Measurements from ENCODE around the gene PPP1R26. TPM values are rescaled to one million over a fixed set of nuclear protein-coding genes. Genes with fewer than 3 reads are reported as not detected.

PPP1R26 gene
- total RNA-seq, 1 donor from 2014 or later = 20.9 TPM

DNA sequence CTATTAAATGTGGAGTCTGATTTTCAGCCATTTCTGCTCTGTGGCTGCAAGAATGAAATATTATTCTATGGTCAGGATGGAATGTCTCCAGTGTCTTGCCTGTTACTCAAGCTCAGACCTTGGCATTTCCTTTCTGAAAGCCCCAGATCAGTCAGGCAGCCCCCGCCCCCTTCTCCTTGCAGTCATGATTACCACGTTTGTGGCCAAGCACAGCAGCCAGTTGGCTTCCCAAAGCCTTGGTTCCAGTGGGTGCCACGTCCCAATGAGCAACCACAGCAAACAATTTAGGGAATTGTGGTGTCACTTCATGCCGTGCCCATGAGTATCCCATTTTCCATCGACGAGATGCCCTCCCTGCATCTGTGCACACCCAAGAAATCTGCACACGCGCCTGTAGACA, 56.6 kb downstream of the PPP1R26 start:
- intact Hi-C loops (cut with micrococcal nuclease) = no loop called here
- Histone ChIP-seq H3K27me3 (ENCODE audit: low read depth) (peaks cover 39% of the 10 kb centered on the region), H3K27ac (replicated peaks) (no peak overlapping the region), H3K9me3 (replicated peaks) (no peaks in the 10 kb centered on the region), H3K36me3 (no peaks in the 10 kb centered on the region), H3K4me1 (no peaks in the 10 kb centered on the region), H3K4me3 (no peak overlapping the region)
- TF ChIP-seq, protein P1, sequence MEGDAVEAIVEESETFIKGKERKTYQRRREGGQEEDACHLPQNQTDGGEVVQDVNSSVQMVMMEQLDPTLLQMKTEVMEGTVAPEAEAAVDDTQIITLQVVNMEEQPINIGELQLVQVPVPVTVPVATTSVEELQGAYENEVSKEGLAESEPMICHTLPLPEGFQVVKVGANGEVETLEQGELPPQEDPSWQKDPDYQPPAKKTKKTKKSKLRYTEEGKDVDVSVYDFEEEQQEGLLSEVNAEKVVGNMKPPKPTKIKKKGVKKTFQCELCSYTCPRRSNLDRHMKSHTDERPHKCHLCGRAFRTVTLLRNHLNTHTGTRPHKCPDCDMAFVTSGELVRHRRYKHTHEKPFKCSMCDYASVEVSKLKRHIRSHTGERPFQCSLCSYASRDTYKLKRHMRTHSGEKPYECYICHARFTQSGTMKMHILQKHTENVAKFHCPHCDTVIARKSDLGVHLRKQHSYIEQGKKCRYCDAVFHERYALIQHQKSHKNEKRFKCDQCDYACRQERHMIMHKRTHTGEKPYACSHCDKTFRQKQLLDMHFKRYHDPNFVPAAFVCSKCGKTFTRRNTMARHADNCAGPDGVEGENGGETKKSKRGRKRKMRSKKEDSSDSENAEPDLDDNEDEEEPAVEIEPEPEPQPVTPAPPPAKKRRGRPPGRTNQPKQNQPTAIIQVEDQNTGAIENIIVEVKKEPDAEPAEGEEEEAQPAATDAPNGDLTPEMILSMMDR (IDR thresholded peaks at IDR 0.05; ENCODE audit: borderline replicate concordance) = no peak
- no peak for DNase-seq

Other genes starting within 250 kb of the PPP1R26 start
- gene MRPS2, start 20.9 kb downstream of the PPP1R26 start, total RNA-seq = 42.6 TPM
- gene LCN1, start 41.7 kb downstream of the PPP1R26 start, total RNA-seq = not detected
- gene OBP2A, start 66.3 kb downstream of the PPP1R26 start, total RNA-seq = not detected
- not detected for gene PAEP, start 82.0 kb downstream of the PPP1R26 start, total RNA-seq
- not detected for gene GLT6D1, start 159.8 kb downstream of the PPP1R26 start, total RNA-seq
- not detected for gene LCN9, start 183.5 kb downstream of the PPP1R26 start, total RNA-seq
- not detected for gene SOHLH1, start 219.7 kb downstream of the PPP1R26 start, total RNA-seq
- gene KCNT1, start 222.4 kb downstream of the PPP1R26 start, total RNA-seq = 3.3 TPM

Measured in left ventricle myocardium inferior (tissue), 1 donor.